Activated T-helper 1 cell treated with anti-CD3 and anti-CD28 coated beads, Interleukin-12 subunit alpha, Interleukin-12 subunit beta, Interleukin-2, Interleukin-4 antibody, amounts not matched to agents 30 ng/mL and 10 ng/mL and 1 ng/mL, durations not matched to agents 14 hours and 24 hours and 36 hours (primary cell): Measurements from ENCODE around the gene MUC5AC. TPM values are rescaled to one million over a fixed set of nuclear protein-coding genes. Genes with fewer than 3 reads are reported as not detected.

Source experiments
- DNase-seq: peaks from one replicate; pipeline ENCODE4 v3.0.0; 2021; ENCODE audit warnings: low spot score
- H3K27ac Mint-ChIP-seq: one replicate; pipeline ENCODE4 v1.8.0; 2021; ENCODE audit warnings: mild to moderate bottlenecking, mixed read lengths
- H3K27me3 Mint-ChIP-seq: one replicate; pipeline ENCODE4 v1.8.0; 2022; ENCODE audit warnings: mild to moderate bottlenecking, moderate library complexity, mixed read lengths; ENCODE audit not compliant: insufficient read depth
- H3K36me3 Mint-ChIP-seq: one replicate; pipeline ENCODE4 v1.8.0; 2021; ENCODE audit warnings: low read depth, mixed read lengths
- H3K4me1 Mint-ChIP-seq: one replicate; pipeline ENCODE4 v1.8.0; 2021; ENCODE audit warnings: low read depth, mixed read lengths
- H3K4me3 Mint-ChIP-seq: one replicate; pipeline ENCODE4 v1.8.0; 2021; ENCODE audit warnings: mild to moderate bottlenecking, moderate library complexity, mixed read lengths
- H3K9me3 Mint-ChIP-seq: one replicate; pipeline ENCODE4 v1.8.0; 2021; ENCODE audit warnings: mixed read lengths
- intact Hi-C: fragments of 100-400 bp; cut with micrococcal nuclease; formaldehyde crosslinking; loops from one replicate; pipeline ENCODE4 v1.15.1; 2024
- total RNA-seq: library from RNA; stranded (reverse); gene quantifications from 2 replicates; pipeline ENCODE4 v1.2.3, GENCODE V29; 2022

The MUC5AC gene
- total RNA-seq, 1 donor from 2014 or later: not detected

DNA sequence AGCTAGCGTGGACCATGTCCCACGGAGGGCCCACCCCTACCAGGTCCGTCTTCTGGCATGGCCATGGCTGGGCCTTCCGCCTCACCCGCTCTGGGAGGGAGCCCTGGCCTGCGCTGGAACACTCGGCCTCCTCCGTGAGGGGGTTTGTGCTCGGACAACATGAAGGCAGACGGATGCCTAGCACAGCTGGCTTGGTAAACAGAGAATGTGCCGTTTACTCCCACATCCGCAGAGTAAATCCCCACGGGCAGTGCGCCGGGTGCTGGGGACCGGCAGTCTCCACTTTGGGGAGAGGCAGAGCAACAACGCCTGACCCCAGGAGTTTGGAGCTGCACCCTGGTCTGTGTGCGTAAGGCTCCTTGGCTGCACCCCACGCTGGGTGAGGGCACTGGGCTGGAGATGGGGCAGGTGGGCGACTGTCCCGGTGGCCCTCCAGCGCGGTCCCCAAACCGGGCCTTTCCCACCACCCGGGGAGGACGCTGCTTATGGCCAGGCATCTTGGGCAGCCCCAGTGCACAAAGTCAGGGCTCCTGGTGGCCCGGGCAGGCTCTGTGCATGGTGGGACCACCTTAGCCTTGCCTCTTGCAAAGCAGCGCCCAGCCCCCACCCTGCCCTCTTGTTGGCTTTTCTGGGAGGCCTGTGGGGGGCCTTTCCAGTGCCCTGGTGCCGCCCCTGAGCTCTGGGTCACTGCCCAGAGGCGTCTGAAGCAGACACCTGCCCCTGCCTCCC, 30.7 kb upstream of the MUC5AC start:
- Mint-ChIP-seq H3K27ac (no peak overlapping the region), H3K4me1 (no peaks in the 10 kb centered on the region), H3K4me3 (no peak overlapping the region), H3K27me3 (no peaks in the 10 kb centered on the region), H3K9me3 (peaks cover 11% of the 10 kb centered on the region), H3K36me3 (no peaks in the 10 kb centered on the region)
- intact Hi-C loops: no loop called here
- no peak for DNase-seq

DNA sequence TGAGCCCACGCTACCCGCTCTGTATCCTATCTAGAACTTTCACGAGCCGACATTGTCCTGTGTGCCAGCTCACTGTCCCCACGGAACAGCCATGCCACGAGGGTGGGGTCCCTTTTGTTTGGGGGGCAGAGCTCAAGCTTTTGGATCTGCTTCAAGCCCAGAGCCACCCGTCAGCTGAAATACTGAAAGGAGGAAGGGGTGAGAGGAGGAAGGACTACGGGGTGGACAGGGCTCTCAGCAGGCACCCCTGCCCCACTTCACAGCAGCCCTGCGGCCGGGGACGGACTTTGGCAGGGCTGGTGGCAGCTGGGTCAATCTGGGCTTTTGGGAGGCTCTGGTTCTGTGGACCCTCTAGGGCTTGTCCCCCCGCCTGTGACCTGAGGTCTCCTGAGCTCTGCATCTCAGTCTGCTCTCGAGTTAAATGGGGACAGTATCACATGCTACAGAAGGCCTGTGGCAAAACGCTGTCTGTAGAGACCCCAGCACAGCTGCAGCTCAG, 30.0 kb upstream of the MUC5AC start:
- intact Hi-C loops: no loop called here
- no peak overlapping the region for H3K4me3 Mint-ChIP-seq
- no peak for DNase-seq
- no peaks in the 10 kb centered on the region for H3K36me3 Mint-ChIP-seq
- peaks cover 11% of the 10 kb centered on the region for H3K9me3 Mint-ChIP-seq
- H3K4me1 Mint-ChIP-seq: no peaks in the 10 kb centered on the region
- H3K27me3 Mint-ChIP-seq: no peaks in the 10 kb centered on the region
- H3K27ac Mint-ChIP-seq: no peak overlapping the region

DNA sequence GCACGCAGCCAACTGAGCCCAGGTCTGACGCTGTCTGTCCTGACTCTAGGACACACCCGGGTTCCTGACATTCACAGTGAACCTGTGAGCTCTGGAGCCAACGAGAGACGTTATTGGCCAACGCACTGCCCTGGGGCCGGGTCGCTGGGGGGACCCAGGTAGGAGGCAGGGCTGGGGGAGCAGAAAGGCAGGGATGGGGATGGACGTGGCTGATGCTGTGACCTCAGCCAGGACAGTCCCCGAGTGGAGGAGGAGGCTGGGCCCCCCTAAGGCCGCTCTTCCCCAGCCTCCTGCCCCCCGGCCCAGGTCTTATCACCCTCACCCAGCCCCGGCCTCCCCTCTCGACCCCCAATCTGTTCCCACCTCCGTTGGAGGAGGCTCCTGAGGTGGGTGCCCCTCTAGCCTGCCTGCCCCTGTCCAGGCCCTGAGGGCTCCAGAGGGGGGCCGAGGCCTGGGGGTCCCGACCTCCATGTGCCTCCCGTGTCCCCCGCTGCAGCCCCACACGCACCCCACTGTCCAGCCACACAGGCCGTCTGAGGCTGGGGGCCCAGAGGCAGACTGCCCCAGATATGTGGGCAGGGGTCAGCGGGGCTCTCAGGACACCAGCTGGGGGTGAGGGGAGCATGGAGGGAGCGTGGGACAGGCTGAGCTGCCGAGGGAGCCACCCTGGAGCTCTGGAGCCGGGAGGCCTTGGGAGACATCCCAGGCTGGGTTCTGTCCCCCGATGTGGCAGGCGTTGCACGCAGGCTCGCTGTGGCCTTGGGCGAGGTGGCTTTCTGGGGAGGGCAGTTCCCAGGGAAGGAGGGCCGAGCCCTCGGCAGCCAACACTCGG, 29.2 kb upstream of the MUC5AC start:
- no peak overlapping the region for H3K4me3 Mint-ChIP-seq
- no peak for DNase-seq
- H3K27ac Mint-ChIP-seq: no peak overlapping the region
- H3K4me1 Mint-ChIP-seq: no peaks in the 10 kb centered on the region
- H3K27me3 Mint-ChIP-seq: peaks cover 2% of the 10 kb centered on the region
- intact Hi-C loops: no loop called here
- no peaks in the 10 kb centered on the region for H3K36me3 Mint-ChIP-seq
- H3K9me3 Mint-ChIP-seq: peaks cover 11% of the 10 kb centered on the region

DNA sequence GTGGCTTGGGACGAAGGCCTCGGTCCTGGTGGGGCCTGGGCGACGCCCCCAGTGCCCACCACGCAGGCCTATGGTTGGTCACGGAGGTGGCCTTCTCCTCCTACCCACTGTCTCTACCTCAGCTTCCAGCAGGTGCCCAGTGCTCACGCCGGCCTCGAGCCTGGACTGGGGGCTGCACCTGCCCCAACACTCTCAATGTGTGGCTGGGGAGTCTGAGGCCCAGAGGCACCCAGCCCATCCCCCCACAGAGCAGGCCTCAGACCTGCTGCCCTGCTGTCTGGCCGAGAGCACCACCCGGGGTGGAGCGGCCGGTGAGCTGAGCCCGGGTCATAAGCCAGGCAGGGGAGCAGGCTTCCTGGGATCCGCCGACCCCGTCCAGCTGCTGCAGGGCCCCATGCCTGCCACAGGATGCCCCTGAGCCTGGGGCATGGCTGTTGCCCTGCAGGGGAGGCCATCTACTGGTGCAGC, 28.6 kb upstream of the MUC5AC start:
- H3K4me1 Mint-ChIP-seq: no peaks in the 10 kb centered on the region
- no peak overlapping the region for H3K4me3 Mint-ChIP-seq
- H3K27ac Mint-ChIP-seq: no peak overlapping the region
- intact Hi-C loops: no loop called here
- no peaks in the 10 kb centered on the region for H3K36me3 Mint-ChIP-seq
- DNase-seq: no peak
- peaks cover 12% of the 10 kb centered on the region for H3K9me3 Mint-ChIP-seq
- H3K27me3 Mint-ChIP-seq: peaks cover 2% of the 10 kb centered on the region

DNA sequence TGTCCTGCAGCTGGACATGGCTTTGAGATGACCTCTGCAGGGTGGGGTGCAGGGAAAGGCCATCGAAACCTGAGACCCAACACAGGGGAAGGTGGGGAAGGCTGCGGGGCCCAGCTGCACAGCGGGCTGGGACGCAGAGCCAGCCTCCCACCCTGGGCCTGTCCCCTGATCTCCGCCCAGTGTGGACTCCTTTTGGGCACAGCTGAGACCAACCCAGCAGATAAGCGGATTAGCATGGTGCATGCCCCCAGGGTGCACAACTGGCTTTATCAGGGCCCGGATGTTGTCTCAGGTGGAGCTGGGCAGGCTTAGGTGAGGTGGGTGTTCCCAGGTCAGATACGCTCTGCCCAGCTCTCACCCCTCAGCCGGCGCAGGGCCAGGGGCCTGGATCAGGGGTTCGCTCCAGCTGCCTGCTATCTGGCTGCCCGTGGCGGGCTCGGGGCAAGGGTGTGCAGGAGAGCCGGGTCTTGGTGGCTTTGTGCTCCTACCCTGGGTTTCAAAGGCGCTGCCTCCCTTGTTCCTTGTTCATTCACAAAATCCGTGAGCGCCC, 28.1 kb upstream of the MUC5AC start:
- Mint-ChIP-seq H3K9me3 (peaks cover 12% of the 10 kb centered on the region), H3K4me1 (no peaks in the 10 kb centered on the region), H3K27ac (no peak overlapping the region), H3K36me3 (no peaks in the 10 kb centered on the region), H3K4me3 (no peak overlapping the region), H3K27me3 (peaks cover 2% of the 10 kb centered on the region)
- intact Hi-C loops: no loop called here
- no peak for DNase-seq

DNA sequence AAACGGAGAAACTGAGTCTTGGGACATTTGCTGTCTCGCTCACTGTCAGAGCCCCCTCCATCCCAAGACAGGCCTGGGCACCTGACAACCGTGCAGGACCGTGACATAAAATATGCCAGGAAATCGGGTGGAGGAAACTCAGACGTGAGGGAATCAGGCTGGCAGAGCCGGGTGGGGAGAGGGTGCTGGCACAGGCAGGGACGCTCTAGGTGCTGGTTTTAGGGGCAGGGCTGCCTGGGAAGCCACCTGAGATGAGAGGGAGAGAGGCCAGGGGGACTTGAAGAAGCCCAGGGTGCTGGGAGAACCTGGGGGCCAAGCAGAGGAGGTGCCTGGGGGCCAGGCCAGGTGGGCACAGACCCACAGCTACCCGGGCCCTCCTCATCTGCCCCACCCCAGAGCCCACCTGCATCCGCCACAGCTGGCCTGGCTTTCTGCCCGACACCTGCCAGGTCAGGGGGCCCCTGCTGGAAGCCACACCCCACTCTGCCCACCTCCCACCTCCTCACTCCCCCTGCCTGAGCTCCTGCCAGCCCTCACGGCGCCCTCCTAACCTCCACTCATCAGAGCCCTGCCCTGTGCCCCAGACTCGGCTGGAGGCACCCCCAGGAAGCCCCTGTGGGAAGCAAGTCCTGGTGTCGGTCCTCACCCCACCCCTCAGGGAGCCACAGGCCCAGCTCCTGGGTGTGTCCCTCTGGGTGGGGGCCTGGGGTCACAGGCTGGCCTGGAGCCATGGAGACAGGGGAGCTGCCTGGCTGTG, 27.3 kb upstream of the MUC5AC start:
- no peaks in the 10 kb centered on the region for H3K36me3 Mint-ChIP-seq
- peaks cover 2% of the 10 kb centered on the region for H3K27me3 Mint-ChIP-seq
- intact Hi-C loops: no loop called here
- no peak overlapping the region for H3K27ac Mint-ChIP-seq
- H3K4me1 Mint-ChIP-seq: no peaks in the 10 kb centered on the region
- H3K9me3 Mint-ChIP-seq: peaks cover 15% of the 10 kb centered on the region
- no peak for DNase-seq
- no peak overlapping the region for H3K4me3 Mint-ChIP-seq

DNA sequence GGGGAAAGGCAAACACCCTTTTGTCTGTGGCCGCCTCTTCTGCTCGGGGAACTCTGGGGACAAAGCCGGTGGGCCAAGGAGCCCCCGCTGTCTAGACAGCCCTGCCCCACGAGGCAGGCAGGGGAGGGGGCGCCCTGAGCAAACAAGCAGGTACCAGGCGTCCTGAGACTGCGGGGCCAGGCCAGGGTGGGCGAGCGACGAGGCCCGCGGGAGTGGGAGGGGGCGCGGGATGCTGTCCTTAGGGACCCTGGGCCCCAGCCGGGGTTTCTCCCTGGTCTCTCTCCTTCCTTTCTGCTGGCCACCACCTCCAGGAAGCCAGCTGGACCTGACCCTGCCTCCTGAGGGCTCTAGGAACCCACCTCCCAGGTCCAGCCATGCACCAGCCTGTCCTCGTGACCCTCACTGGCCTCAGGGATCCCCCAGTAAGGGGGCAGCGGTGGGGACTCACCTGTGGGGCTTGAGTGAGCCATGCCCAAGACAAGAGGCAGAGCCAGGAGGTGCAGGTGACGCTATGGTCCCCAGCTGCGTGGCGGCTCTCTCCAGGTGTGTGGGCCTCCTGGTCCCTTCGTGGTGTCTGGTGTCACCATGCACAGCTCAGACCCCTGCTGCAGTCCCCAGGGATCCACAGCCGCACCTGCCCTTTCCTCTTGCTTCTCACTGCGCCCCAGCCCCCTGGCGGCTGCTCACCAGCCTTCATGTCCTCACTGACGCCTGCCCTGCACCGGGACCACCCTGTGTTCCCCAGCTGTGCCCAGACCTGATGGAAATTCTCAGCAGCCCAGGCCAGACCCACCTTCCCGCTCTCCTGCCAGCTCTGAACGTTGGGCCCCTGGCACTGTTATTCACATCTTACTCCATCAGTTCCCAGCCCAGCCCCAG, 26.5 kb upstream of the MUC5AC start:
- DNase-seq: no peak
- Mint-ChIP-seq H3K27me3 (peaks cover 2% of the 10 kb centered on the region), H3K4me3 (no peak overlapping the region), H3K27ac (no peak overlapping the region), H3K4me1 (no peaks in the 10 kb centered on the region), H3K9me3 (peaks cover 17% of the 10 kb centered on the region), H3K36me3 (no peaks in the 10 kb centered on the region)
- intact Hi-C loops: no loop called here

DNA sequence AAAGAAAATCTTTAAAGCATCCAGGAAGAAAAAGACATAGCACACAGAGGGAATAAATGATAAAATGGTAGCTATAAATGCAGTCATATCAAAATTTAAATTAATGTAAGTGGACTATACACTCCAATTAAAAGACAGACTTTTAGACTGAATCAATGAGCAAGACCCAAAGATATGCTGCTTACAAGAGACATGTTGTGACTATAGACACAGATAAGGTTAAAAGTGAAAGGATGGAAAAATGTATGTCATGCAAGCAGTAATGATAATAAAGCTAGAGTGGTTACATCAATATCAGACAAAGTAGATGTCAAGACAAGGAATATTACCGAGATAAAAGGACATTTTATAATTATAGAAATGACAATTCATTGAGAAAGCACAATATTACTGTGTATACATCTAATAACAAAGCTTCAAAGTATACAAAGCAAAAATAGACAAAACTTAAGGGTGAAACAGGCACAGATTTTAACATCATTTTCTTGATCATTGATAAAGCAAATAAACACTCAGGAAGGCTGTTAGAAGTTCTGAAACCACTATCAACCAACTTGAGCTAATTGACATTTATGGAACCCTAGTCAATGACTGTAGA, 22.8 kb upstream of the MUC5AC start:
- DNase-seq: no peak
- Mint-ChIP-seq H3K27ac (no peak overlapping the region), H3K4me1 (no peaks in the 10 kb centered on the region), H3K36me3 (no peaks in the 10 kb centered on the region), H3K9me3 (peaks cover 17% of the 10 kb centered on the region), H3K4me3 (no peak overlapping the region), H3K27me3 (peaks cover 3% of the 10 kb centered on the region)
- intact Hi-C loops: no loop called here

DNA sequence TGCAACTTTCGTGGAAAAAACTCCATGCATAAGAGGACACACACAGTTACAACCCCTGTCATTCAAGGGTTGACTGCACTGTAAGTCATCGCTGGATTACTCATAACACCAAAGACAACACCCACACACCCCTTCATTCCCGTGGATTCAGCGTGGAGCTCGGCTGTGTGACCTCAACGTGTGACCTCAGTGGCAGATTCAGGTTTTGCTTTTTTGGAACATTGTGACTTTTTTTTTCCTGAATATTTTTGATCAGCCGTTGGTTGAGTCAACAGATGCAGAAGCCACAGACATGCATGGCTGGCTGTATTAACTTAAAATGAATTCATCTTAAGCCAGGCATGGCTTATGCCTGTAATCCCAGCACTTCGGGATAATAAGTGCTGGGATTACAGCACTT, 19.7 kb upstream of the MUC5AC start:
- DNase-seq: no peak
- Mint-ChIP-seq H3K9me3 (peaks cover 37% of the 10 kb centered on the region), H3K4me1 (no peaks in the 10 kb centered on the region), H3K27me3 (peaks cover 1% of the 10 kb centered on the region), H3K36me3 (no peaks in the 10 kb centered on the region), H3K4me3 (no peak overlapping the region), H3K27ac (no peak overlapping the region)
- intact Hi-C loops: no loop called here

DNA sequence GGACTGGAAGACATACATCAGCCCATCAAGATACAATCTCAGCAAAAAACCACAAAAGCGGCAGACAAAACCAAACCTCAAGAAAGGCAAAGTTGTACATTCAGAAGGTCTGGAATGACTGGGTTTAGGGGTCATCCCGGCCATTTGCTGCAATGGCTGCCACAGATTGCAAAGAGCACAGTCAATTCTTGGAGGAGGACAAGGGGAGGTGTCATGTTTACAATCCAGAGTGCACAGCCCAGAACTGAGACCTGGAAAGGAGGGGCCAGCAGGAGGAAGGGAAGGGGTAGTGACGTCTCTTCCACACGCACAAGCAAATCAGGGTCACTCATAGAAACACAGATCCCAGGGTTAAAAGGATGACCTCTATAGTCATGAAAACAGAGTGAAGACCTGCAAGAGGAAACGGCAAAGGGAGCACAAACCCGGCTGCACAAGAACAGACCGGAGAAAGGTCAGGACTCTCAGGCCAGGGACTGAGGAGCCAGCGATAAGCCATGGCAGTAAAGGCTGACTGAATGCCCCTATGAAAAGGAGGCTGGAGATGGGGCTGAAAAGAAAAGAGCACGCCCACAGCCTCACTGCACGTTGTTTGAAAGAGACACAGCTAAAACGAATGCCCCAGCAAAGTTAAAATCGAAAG, 18.2 kb upstream of the MUC5AC start:
- Mint-ChIP-seq H3K27me3 (peaks cover 1% of the 10 kb centered on the region), H3K9me3 (peaks cover 39% of the 10 kb centered on the region), H3K27ac (no peak overlapping the region), H3K36me3 (no peaks in the 10 kb centered on the region), H3K4me3 (no peak overlapping the region), H3K4me1 (no peaks in the 10 kb centered on the region)
- intact Hi-C loops: no loop called here
- DNase-seq: no peak

DNA sequence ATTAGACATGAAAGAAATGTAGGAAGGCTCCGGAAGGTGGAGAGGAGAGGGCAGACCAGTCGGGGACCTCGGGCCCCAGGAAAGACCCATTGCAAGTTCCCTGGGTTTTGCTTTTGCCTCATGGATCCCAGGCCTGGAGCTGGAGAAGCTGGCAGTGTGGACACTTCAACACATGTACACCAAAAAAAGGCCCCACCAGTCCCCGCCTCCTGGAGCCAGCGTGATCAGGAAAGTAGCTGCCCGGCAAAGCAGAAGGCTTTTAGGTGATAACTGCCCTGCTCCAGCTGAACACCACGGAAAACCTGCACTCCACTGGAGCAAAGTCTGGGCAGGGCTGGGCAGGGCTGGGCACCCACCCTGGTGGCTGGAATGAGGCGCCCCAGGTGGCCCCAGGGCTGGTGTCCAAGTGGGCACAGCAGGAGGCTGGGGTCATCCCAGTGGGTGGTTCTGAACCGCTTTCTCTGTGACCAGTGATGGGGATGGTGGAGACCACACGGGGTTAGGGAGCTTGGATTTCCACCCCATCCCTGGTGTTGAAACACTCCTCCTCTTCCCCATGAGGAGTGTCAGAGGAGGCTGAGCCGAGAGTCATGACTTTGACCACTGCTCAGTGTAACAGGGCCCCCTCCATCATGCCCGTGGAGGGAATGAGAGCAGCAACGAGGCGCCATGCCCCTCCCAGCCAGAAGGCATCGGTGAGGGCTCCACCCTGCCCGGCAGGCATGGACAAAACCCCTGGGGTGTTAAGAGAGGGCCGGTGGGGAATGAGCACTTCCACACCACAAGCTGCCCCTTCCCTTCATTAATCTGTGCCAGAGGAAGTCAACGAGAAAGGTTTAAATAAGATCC, 16.9 kb upstream of the MUC5AC start:
- DNase-seq: no peak
- intact Hi-C loops: no loop called here
- no peak overlapping the region for H3K27ac Mint-ChIP-seq

More for the DNA sequence above, 16.9 kb upstream of the MUC5AC start:
- Mint-ChIP-seq H3K4me3 (no peak overlapping the region), H3K27me3 (peaks cover 1% of the 10 kb centered on the region), H3K9me3 (peaks cover 33% of the 10 kb centered on the region), H3K4me1 (no peaks in the 10 kb centered on the region), H3K36me3 (no peaks in the 10 kb centered on the region)
